Upper lobe of left lung (tissue), 4 donors: ENCODE data around the gene ZNF282.

Source experiments
- CTCF ChIP-seq, 6 experiments: fragments of 450-650 bp in 4 of 6; fragments of 200-600 bp in 2 of 6; sonication (generic) in 2 of 6; IDR thresholded peaks; one replicate each; pipeline ENCODE4 v1.5.1; 2016 to 2019; ENCODE audit warnings: antibody characterized with exemption in 6 of 6
- EP300 ChIP-seq, 4 donors: sonication (generic); formaldehyde crosslinking; IDR thresholded peaks; one replicate each; pipeline ENCODE4 v1.5.1; 2017; ENCODE audit warnings: antibody characterized with exemption in 4 of 4, control low read depth in 2 of 4
- POLR2A ChIP-seq, 4 donors: fragments of 450-650 bp; IDR thresholded peaks; one replicate each; pipeline ENCODE4 v1.5.1; 2016 to 2017; ENCODE audit warnings: antibody characterized with exemption in 4 of 4, mild to moderate bottlenecking in 2 of 4
- POLR2AphosphoS5 ChIP-seq, 2 donors: sonication (generic); formaldehyde crosslinking; IDR thresholded peaks; one replicate each; pipeline ENCODE4 v1.5.1; 2017; ENCODE audit warnings: antibody characterized with exemption in 2 of 2

- TF ChIP-seq POLR2AphosphoS5 (IDR thresholded peaks at IDR 0.05) (no peak), CTCF (IDR thresholded peaks at IDR 0.05) (no peak), POLR2A (IDR thresholded peaks at IDR 0.05) (no peak), EP300 (IDR thresholded peaks at IDR 0.05) (no peak)
Measured at GRCh38 chr7:149150981-149151380, 44.4 kb upstream of the ZNF282 start.
